ENCODE results near the gene CFAP74. TPM values are rescaled to one million over a fixed set of nuclear protein-coding genes. Genes with fewer than 3 reads are reported as not detected.

The CFAP74 gene
- total and polyA plus RNA-seq, 9 of the 15 experiments (the other 6 are each of a cell fraction or from before 2014, with no cell fraction given): 0.03 to 0.15 (median 0.05) TPM; not detected in 6

DNA sequence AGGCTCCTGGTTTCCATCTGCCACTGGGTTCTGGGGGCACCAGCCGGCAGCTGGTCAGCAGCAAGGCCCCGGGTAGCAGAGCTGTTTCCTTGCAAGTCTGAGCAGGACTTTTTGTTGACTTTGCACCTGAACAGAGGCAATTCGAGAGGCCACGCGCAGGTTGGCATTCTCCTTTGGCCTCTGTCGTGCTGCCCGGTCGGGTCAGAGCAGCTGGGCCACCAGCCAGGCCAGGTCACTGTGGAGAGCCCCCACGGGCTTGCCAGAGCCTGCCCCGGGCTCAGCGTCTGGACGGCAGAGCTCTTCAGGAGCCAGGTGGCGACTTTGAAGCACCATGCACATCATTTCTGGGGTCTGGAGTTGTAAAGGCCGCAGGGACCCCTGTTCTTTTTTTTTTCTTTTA lies 56.1 kb downstream of the CFAP74 start:
- 0% methylated on average over 14 of the region's 14 CpGs for WGBS (ENCODE audit: insufficient coverage, low coverage, missing lambda C conversion rate)
- Histone ChIP-seq H2AFZ (ENCODE audit: low read depth, low read length) (no peak overlapping the region), H3K27ac (ENCODE audit: extremely low read depth, low read depth, low read length) (no peak overlapping the region), H3K36me3 (ENCODE audit: control insufficient read depth, insufficient read depth, low read length) (no peaks in the 10 kb centered on the region), H3K4me1 (replicated peaks in 1 of 2; ENCODE audit: control insufficient read depth in 2 of 2, insufficient read depth in 2 of 2, low read length in 2 of 2) (peaks cover 0 to 23% of the 10 kb centered on the region in 2 experiments; a peak in 2 of 5 replicates), H3K9me3 (replicated peaks; ENCODE audit: control insufficient read depth, insufficient read depth, low read depth, low read length) (no peaks in the 10 kb centered on the region), H3K9me1 (ENCODE audit: control insufficient read depth, insufficient read depth, low read length) (no peaks in the 10 kb centered on the region), H4K20me1 (replicated peaks; ENCODE audit: control insufficient read depth, insufficient read depth, low read length) (peaks cover 10% of the 10 kb centered on the region), H3K79me2 (ENCODE audit: control insufficient read depth, insufficient read depth, low read length) (no peaks in the 10 kb centered on the region), H3K4me2 (ENCODE audit: insufficient read depth, low read length) (no peak overlapping the region), H3K27me3 (ENCODE audit: control insufficient read depth in 2 of 2, insufficient read depth in 2 of 2, low read length in 2 of 2) (peaks cover 52 to 76% of the 10 kb centered on the region in 2 experiments), H3K4me3 (no peak overlapping the region), H3K9ac (ENCODE audit: insufficient read depth in 1 of 2, low read depth in 2 of 2, low read length in 2 of 2) (no peak overlapping the region)
- intact Hi-C loops (cut with micrococcal nuclease): no loop called here
- no peak for DNase-seq (ENCODE audit: extremely low read depth in 1 of 4, low spot score in 3 of 4)
- BruUV-seq (replicated peaks): no TSS peak
- CTCF ChIA-PET (ENCODE audit: low intra/inter-chr PET ratio): no interaction called here
- no peak for ATAC-seq
- FAIRE-seq: no peak
- in situ Hi-C loops (cut with MboI): no loop called here
- POLR2A ChIA-PET: interaction anchor here (1.1 kb wide), 1 partner anchor 24 kb away, joined by 4 read pairs; no protein-coding TSS in a partner anchor
- no peak for TF ChIP-seq BDP1 (IDR thresholded peaks at IDR 0.05; ENCODE audit: insufficient read depth, insufficient read length)
- TF ChIP-seq ERF (CRISPR knock-in tag; IDR thresholded peaks at IDR 0.05): no peak
- no peak for TF ChIP-seq ARHGAP35 (IDR thresholded peaks at IDR 0.05; ENCODE audit: partially characterized antibody)
- no peak for TF ChIP-seq ETS2 (tag; IDR thresholded peaks at IDR 0.05; ENCODE audit: borderline replicate concordance, poor library complexity, severe bottlenecking)
- TF ChIP-seq, protein P1, sequence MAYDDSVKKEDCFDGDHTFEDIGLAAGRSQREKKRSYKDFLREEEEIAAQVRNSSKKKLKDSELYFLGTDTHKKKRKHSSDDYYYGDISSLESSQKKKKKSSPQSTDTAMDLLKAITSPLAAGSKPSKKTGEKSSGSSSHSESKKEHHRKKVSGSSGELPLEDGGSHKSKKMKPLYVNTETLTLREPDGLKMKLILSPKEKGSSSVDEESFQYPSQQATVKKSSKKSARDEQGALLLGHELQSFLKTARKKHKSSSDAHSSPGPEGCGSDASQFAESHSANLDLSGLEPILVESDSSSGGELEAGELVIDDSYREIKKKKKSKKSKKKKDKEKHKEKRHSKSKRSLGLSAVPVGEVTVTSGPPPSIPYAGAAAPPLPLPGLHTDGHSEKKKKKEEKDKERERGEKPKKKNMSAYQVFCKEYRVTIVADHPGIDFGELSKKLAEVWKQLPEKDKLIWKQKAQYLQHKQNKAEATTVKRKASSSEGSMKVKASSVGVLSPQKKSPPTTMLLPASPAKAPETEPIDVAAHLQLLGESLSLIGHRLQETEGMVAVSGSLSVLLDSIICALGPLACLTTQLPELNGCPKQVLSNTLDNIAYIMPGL (CRISPR knock-in tag; IDR thresholded peaks at IDR 0.05): no peak
- TF ChIP-seq, protein P2, sequence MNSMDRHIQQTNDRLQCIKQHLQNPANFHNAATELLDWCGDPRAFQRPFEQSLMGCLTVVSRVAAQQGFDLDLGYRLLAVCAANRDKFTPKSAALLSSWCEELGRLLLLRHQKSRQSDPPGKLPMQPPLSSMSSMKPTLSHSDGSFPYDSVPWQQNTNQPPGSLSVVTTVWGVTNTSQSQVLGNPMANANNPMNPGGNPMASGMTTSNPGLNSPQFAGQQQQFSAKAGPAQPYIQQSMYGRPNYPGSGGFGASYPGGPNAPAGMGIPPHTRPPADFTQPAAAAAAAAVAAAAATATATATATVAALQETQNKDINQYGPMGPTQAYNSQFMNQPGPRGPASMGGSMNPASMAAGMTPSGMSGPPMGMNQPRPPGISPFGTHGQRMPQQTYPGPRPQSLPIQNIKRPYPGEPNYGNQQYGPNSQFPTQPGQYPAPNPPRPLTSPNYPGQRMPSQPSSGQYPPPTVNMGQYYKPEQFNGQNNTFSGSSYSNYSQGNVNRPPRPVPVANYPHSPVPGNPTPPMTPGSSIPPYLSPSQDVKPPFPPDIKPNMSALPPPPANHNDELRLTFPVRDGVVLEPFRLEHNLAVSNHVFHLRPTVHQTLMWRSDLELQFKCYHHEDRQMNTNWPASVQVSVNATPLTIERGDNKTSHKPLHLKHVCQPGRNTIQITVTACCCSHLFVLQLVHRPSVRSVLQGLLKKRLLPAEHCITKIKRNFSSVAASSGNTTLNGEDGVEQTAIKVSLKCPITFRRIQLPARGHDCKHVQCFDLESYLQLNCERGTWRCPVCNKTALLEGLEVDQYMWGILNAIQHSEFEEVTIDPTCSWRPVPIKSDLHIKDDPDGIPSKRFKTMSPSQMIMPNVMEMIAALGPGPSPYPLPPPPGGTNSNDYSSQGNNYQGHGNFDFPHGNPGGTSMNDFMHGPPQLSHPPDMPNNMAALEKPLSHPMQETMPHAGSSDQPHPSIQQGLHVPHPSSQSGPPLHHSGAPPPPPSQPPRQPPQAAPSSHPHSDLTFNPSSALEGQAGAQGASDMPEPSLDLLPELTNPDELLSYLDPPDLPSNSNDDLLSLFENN (IDR thresholded peaks at IDR 0.05; ENCODE audit: low read depth in 2 of 2, low read length in 2 of 2): no peak
- TF ChIP-seq SMARCA5 (IDR thresholded peaks at IDR 0.05): no peak
- TF ChIP-seq, protein P3, sequence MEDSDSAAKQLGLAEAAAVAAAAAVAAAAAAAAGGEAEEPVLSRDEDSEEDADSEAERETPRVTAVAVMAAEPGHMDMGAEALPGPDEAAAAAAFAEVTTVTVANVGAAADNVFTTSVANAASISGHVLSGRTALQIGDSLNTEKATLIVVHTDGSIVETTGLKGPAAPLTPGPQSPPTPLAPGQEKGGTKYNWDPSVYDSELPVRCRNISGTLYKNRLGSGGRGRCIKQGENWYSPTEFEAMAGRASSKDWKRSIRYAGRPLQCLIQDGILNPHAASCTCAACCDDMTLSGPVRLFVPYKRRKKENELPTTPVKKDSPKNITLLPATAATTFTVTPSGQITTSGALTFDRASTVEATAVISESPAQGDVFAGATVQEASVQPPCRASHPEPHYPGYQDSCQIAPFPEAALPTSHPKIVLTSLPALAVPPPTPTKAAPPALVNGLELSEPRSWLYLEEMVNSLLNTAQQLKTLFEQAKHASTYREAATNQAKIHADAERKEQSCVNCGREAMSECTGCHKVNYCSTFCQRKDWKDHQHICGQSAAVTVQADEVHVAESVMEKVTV (CRISPR knock-in tag; IDR thresholded peaks at IDR 0.05): no peak
- TF ChIP-seq SRSF7 (optimal IDR thresholded peaks at IDR 0.05; ENCODE audit: low read depth, low read length): no peak
- TF ChIP-seq ZNF324 (CRISPR knock-in tag; IDR thresholded peaks at IDR 0.05): no peak
- TF ChIP-seq ZNF583 (CRISPR knock-in tag; IDR thresholded peaks at IDR 0.05): no peak
- no peak for TF ChIP-seq PHF21A (IDR thresholded peaks at IDR 0.05; ENCODE audit: borderline replicate concordance, low read depth)
- TF ChIP-seq ZNF780A (CRISPR knock-in tag; IDR thresholded peaks at IDR 0.05): no peak
- TF ChIP-seq POLR2AphosphoS2 (IDR thresholded peaks at IDR 0.05; ENCODE audit: low read length): no peak
- TF ChIP-seq NR3C1 (CRISPR knock-in tag; IDR thresholded peaks at IDR 0.05): no peak
- TF ChIP-seq, protein P4, sequence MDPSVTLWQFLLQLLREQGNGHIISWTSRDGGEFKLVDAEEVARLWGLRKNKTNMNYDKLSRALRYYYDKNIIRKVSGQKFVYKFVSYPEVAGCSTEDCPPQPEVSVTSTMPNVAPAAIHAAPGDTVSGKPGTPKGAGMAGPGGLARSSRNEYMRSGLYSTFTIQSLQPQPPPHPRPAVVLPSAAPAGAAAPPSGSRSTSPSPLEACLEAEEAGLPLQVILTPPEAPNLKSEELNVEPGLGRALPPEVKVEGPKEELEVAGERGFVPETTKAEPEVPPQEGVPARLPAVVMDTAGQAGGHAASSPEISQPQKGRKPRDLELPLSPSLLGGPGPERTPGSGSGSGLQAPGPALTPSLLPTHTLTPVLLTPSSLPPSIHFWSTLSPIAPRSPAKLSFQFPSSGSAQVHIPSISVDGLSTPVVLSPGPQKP (CRISPR knock-in tag; IDR thresholded peaks at IDR 0.05): no peak
